Stimulated activated naive CD4-positive, alpha-beta T cell (primary cell): Measurements from ENCODE around the gene ACTN1.
"Not testable (repeated sequence)": the region's sequence is repeated elsewhere in the genome, so short reads cannot be mapped to it uniquely, and the experiment has no call there.

Experiments
- DNase-seq, 6 experiments: peaks; one replicate each; lab custom pipeline; 2025; lab: John Stamatoyannopoulos, UW

ACTN1 gene

DNA sequence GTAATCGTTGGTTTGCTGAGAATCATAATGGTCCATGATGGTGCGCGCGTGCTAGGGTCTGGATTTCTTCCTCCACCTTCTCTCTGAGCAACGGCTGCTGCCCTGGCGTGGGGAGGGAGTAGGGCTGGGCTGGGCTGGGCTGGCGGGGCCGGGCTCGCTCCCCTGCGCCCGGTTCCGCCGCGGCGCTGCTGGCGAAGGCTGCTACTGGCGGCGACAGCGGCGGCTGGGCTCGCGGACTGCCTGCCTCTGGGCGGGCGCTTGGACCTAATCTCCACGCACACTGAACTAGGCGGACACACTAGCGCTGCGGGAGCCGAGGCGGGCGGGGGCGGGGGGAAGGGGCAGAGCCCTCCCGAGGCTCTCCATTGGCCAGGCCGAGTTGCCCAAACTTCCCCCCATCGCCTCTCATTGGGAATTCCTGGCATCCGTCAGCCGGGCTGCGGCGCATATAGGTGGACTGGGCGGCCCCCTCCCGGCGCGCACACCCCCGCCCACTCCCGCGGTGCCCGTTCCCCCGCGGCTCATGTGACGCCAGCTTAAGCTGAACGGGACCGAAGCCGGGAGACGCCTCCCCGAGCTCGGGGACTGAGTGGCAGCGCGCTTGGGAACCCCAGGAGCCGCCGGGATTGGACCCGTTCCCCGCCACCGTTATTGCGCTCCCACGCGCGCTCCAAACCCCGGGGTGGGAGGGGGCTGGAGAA lies at the start of gene ACTN1:
Gene ACTN1, minus strand, starts transcription at position 282 of the 701 bp plus-strand sequence. Its CDS starts 246 bp downstream, at position 36.
- DNase-seq = peak; percentile 53 to 76 (median 66)

DNA sequence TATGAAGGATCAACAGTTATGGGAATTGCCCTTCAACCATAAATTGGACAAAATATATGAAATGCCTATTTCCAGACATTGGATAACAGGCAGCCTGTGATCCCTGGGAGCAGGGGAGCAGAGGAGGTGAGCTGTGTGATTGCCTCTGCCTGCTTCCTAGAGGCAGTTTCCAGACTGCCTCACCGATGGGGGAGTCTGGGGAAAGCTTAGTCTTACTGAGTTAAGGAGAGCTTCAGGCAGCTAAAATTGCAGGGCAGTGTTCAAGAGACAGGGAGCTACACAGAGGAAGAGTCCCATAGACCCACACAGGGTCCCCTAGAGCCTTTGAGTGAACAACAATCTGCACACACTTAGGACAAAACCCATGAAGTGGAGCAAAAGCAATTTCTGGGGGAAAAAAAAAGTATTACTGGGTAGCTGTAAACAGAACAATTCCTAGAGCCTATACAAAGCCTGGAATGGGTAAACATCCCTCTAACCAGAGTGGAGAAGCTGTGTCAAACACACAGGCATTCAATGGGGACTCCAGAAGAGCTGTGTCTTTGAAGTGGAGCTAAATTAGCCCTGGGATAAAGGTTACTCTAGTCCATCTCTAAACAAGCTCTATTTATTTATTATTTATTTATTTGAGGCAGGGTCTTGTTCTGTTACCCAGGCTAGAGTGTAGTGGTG lies 48.3 kb upstream of the ACTN1 start:
- no peak for DNase-seq

DNA sequence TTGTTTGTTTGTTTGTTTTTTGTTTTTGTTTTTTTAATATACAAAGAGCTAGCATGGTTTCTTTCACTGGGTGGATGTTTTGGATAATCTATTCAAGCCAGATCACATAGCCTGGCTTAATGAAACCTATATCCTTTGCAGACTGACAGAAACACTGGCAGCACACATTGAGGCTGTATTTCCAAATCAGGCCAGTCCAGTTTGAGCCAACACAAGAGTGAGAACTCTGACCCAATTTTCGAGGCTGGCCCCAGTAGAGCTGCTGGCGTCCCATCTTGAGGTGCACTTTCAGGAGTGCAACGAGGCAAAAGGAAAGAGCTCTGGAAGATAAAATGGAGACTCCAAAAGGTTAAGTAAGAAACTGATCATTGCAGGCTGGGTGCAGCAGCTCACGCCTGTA lies 43.9 kb upstream of the ACTN1 start:
- no peak for DNase-seq

DNA sequence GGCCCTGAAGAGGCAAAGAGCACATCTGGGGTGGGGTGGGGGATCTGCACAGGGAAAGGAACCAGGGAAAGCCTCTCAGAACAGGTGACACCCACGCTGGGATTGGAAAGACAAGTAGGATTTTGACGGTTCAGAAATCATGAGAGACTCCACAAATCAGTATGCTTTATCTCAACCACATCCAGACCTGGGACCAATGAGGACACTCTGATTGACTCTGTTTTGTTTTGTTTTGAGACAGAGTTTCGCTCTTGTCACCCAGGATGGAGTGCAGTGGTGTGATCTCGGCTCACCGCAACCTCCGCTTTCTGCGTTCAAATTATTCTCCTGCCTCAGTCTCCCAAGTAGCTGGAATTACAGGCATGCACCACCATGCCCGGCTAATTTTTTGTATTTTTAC lies 43.0 kb upstream of the ACTN1 start:
- DNase-seq = not testable (repeated sequence)

DNA sequence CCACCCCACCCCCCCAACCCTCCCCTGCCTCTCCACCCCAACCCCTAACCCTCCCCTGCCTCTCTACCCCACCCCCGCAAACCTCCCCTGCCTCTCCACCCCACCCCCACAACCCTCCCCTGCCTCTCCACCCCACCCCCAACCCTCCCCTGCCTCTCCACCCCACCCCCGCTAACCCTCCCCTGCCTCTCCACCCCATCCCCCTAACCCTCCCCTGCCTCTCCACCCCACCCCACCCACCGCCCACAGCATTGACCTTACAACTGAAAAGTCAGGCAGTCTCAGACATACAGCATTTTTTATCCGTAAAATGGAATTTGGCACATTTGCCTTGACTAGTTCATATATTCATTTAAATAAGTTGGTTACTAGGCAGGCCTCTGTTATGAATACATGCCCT lies 38.6 kb upstream of the ACTN1 start:
- no peak for DNase-seq

DNA sequence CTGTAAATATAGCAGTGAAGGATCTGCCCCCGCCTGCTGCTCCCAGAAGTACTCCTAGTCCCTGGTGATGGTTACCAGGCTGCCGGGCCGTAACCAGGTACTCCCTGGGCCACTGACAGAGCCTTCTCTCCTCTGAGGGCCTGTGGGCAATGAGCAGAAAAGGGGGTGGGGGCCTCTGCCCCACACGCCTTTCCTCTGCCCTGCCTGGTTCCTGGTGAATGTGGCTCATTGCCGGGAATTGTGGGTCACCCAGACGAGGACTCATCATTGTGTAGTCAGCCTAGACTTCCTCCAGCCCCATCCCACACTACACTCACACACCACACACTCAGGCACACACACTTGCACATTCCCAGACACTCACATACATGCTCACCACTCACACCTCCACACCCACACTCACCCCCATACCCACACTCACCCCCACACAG lies 35.7 kb upstream of the ACTN1 start:
- no peak for DNase-seq

DNA sequence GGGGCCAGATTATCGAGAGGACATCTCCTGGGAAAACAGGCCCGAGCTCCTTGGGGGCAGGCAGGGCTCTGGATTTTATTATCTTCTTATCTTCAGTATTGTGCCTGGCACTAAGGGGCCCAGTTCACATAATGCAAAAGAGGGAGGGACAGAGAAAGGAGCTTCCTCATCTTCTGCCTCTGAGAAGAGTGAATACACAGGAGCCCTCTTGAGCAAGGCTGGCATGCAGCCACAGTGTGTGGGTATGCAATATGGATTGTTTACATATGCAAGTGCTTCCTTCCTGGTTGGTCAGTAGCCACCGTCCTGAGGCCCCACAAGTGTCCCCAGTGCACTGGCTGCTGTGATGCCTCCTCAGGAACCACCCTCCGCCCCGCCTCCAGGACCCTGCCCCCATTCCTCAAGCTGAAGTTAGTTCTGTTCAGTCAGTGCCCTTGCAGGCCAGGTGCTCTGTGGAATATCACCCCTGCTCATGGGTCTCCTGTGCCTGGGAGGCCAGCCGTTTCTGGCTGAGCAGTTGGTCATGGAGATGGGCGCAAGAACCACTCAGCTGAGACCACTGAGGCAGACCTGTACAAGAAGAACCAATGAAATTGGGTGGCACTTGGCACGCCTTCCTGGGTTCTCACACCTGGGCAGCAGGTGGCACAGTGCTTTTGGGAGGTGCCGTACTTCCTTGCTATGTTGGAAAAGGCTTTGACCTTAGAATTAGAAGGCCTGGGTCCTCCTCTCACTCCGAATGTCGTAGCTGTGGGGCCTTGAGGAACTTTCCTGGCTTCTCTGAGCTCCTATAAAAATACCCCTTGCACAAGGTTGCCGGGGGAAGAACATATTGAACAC lies 35.1 kb upstream of the ACTN1 start:
- DNase-seq = no peak

DNA sequence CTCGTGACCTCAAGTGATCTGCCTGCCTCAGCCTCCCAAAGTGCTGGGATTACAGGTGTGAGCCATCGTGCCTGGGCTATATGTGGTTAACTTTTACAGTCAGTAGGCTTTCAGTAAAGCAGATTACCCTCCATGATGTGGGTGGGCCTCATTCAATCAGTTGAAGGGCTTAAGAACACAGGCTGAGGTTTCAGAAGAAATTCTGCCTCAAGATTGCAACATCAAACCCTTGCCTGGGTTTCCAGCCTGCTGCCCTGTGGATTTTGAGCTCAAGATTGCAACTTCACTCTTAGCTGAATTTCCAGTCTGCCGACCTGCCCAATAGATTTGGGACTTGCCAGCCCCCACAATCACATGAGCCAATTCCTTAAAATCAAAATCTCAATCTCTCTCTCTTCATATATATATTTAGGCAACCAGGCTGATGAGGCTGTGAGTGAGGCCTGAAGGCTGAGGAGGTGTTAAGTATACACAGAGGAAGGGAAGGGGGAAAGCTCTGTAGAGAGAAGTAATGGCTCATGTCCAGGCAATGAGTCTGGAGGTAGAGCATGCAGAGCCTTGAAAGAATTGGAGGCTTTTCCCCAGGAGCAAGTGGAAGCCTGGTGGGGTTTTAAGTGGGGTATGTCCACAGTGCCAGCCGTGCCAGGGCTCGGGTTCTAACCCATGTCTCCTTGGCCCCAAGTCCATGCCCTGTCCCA lies 33.3 kb upstream of the ACTN1 start:
- DNase-seq = no peak

DNA sequence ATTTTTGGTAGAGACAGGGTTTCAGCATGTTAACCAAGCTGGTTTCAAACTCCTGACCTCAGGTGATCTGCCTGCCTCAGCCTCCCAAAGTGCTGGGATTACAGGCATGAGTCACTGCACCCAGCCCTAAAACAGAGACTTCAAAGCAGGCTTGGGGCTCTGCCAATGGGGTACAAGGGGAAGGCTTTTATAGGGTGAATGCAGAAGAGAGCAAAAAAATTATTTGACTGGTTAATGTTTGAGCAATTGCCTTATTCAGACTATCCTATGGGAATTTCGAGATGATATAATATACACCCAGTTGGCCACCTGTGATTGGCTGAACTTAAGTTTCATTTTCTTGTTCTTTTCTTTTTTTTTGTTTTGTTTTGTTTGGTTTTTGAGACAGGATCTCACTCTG lies 31.5 kb upstream of the ACTN1 start:
- no peak for DNase-seq

DNA sequence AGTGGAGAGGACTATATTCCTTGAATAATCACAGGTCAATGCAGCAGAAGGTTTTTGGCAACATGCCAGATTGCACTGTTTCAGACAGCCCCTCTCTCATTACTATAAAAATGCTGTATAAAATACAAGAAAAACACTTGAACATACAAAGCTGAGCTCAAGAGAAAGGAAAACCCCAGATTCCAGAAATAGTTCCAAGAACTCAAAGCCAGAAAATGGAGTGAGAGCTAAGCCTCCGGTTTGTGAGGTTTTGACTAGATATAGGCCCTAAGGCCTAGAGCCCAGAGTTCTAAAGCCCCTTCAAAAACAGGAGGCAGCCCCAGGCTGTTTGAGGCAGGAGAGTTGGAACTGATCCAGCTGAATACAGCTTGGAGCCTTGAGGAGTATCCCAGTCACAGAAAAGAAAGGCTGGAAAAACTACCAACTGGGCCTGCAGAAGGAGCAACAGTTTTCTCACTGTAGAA lies 29.4 kb upstream of the ACTN1 start:
- no peak for DNase-seq

DNA sequence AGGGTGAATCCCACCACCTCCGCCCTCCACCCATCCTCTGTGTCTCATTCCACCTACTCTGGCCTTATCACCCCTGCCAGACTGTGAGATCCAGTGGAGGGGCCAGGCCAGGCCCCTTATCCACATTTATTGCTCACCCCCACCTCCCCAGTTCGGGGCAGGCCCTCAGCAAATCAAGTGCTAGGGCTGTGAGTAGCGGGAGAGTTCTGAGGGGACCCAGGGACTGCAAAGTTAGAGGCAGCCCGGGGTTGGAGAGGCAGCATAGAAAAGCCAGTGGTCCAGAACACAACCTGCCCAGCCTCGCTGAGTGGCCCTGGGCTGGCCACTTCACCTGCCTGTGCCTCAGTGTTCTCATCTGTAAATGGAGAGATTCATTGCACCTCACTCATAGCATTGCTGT lies 27.2 kb upstream of the ACTN1 start:
- no peak for DNase-seq

DNA sequence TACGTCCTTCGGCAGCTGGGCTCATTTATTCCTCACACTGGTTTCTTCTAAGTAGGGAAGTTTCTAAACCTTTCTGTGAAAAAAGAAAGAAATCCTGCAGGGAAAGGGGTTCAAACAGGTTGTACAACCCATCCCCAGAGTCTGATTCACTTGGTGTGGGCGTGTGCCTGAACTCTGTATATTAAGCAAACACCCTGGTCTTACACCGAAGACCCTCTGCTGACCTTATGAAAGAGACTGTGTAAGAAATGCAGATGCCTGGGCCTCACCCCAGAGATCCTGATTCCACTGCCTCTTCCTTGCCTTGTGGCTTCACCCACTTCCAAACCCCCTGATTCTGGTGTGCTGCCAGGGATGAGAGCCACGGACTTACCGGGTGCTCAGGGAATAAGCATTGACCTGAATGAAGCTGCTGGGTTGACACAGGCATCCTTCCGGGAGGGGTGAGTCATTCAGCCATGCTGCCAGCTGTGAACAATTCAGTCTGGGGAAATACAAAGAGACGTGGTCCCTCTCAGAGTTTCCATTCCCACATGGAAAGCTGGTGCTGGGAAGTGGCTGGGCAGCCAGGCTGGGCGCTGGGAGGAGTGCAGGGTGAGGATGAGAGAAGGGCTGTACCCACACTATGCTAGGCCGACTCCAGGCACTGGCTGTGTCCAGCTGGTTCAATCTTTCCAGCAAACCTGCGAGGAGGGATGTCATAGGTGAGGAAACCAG lies 26.5 kb upstream of the ACTN1 start:
- no peak for DNase-seq

DNA sequence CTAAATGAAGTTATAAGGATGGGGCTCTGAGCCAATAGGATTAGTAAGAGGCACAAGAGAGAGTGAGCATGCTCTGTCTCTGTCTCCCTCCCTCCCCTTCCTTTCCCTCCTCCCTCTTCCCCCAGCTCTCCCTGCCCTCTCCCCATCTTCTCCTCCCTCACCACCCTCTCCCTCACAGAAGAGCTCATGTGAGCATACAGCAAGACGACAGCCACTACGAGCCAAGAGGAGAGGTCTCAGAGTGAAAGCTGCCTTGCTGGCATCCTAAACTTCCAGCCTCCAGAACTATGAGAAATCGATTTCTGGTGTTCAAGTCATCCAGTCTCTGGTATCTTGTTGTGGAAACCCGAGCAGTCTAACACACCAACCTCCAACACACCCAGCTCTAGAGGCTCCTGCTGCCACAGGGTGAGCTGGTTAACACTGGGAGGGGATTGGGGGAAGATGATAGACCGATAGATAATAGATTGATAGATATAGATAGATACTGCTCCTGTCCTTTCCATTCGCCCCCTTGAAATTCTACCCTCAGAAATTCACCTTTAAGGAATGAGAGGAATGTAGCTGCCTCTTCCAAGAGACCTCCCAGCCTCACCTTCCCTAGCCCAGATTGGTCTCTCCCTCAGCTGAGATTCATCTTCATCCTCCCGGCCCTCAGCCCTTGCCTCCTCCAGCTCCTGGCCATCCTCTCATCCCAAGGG lies 25.8 kb upstream of the ACTN1 start:
- no peak for DNase-seq

DNA sequence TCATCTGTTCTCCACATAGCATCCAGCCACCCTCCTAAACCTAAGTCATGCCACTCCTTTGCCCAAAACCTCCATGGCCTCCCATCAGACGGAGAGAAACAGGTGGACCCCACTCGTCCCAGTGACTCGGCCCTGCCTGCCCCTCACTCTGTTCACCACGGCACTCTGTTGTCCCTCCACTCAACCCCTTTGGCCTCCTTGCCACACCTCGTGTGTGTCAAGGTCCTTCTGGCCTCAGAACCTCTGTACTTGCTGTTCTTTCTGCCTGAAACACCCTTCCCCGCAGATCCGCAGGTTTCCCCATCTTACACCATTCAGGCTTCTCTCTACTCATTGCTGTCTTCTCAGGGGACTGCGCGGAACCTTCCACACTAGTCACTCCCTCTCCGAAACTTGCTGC lies 24.5 kb upstream of the ACTN1 start:
- DNase-seq = no peak

DNA sequence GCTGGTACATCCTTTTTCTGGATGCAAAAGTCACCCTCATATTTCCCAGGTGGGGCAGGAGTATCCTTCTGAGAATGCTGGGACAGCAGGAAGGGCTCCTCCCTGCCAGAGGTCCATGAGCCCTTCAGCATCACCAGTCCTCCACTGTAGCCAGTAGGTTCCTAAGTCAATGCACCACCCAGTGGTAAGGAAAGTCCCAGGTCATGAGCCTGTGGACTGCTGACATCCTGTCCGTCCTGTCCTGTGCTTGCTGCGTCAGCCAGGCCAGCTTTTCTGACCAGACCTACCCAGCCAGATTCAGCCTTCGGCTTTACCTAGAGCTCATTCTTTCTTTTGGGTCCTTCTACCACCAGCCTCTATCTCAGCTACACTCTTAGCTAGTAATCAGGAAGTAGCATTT lies 23.0 kb upstream of the ACTN1 start:
- peak in 1 of 6 experiments; percentile 13 for DNase-seq

DNA sequence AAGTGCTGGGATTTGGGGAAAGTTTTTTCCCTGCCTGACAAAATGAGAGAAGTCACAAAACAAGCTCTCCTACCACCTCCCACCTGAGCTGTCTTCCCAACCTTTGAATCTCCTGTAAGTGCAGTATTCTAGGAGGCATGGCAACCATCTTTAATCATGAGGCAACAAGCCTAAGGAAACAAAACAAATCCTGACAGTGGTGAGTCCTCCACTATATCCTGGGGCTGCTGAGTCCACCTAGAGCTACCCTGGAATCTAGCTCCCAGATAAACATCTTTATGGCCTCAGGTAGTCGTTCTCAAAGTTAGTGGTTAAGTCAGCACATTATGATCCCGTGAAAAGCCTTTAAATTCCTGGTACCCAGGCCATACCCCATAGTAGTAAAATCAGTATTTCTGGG lies 22.3 kb upstream of the ACTN1 start:
- no peak for DNase-seq

DNA sequence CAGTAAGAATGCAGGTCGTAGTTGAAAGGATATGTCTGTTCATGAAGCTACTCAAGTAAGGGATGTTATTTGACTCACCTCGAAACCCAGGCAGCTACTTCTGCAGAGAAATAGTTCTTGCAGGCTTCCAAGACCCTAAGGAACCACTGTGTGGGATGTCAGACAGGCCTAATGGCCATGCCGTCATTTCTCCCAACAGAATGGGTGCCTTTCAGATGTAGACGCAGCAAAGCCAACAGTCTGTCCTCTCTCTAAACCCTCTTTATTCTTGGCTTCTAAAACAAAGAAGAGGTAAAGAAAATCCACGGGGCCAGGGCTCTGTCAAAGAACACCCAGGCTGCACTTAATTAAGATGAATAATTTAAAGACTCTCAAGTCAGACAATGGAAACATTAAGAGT lies 19.0 kb upstream of the ACTN1 start:
- no peak for DNase-seq

DNA sequence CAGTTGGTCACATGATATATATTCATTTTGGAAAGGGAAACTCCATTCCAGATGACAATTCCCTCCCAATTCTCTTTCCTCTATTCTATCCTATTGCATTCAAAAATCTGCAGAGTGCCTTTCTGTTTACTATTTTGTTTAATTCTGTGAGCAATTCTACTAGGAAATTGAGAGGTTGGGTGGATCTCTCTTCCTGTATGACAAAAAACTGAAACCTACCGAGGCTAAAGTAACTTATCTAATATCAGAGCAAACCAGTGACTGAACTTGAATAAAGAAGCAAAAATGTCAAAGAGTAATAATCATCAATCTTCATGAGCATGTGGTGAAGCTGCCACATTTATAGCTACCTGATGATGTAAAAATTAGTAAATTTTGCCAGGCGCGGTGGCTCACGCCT lies 16.6 kb upstream of the ACTN1 start:
- DNase-seq = no peak

DNA sequence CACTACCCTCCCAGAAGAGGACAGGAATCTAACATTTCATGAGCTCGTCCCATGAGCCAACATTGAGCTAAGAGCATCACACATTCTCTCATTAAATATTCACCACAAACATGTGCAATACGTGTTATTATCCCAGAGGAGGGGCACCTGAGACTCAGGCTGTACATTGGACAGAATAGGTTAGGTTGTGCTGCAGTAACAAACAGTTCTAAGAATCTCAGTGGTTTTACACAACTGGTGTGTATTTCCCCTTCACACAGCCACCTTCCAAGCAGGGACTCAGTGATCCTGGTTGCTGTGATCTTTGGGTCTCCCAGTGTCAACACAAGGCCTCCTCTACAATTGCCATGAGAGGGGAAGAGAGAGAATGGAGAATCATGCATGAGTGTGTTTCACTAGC lies 15.0 kb upstream of the ACTN1 start:
- no peak for DNase-seq

DNA sequence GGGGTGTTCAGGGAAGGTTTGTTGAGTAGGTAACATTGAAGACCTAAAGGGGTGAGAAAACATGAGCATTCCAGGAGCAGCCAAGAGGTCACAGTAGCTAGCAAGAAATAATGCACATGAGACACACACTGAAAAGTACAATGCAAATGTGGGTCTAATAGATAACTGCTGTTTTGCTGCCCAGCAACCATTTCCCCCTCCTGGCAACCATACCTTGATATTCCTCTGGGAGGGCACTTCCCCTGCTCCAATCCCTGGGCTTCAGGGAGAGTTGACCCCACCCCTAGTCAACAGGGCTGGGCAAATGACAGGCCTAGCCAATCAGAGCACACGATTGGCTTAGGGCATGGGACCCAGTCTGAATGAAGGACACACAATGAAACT lies 8.5 kb upstream of the ACTN1 start:
- no peak for DNase-seq
